ENCODE data around the gene SLC26A1.

DNA sequence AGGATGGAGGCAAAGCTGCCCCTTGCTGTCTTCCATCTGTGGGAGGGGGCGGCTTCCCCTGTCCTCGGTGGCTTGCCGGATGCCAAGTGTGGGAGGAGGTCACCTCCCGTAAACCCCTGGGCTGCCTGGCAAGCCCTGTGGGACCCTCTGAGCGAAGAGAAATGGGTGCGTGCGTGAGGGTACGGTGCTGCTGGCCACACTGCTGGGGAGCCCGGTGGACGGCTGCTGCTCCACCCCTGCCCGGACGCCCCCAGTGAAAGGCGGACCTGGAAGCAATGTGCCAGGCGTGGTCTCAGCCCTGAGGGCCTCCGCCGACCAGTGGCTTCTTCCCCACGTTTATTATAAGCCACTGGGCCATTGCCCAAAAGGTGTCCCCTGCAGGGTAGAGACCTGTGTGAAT is 10.9 kb downstream of the SLC26A1 start:
- no peak for TF ChIP-seq YY1 (IDR thresholded peaks at IDR 0.05; ENCODE audit: insufficient read depth, insufficient read length)
- TF ChIP-seq ZNF274 (IDR thresholded peaks at IDR 0.05; ENCODE audit: low read depth, low read length), result no peak

Measured in NT2/D1 (cell line).